Stimulated activated naive CD8-positive, alpha-beta T cell treated with anti-CD3 and anti-CD28 coated beads, Interleukin-15, Interleukin-2, amounts not matched to agents 100 U/mL and 50 U/mL, for 24 hours (primary cell): ENCODE measurements around the gene CST1.
"Not testable (repeated sequence)": the region's sequence is repeated elsewhere in the genome, so short reads cannot be mapped to it uniquely, and the experiment has no call there.

Source experiments
- ATAC-seq: fragments of 150-1000 bp; cut with Tn5 transposase; one replicate; pipeline ENCODE4 v1.10.0; 2021
- DNase-seq: peaks from one replicate; pipeline ENCODE4 v3.0.0; 2021

CST1 gene, protein sequence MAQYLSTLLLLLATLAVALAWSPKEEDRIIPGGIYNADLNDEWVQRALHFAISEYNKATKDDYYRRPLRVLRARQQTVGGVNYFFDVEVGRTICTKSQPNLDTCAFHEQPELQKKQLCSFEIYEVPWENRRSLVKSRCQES

DNA sequence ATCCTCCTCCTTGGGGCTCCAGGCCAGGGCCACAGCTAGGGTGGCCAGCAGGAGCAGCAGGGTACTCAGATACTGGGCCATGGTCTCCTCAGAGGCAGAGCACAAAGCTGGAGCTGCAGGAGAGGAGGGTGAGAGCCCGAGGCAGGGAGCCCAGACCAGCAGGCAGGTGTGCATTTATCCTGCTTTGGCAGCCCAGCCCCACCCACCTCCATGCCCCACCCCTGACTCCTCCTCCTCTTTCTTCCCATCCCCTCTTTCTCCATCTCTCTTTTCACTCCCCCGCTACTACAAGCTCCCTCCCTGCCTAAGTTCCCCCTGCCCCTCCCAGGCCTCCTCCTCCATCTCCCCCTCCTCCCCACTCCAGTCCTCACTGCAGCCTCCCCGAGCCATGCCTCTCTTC is at the start of gene CST1:
Gene CST1, minus strand, starts transcription at position 150 of the 400 bp plus-strand sequence. Its CDS starts 69 bp downstream, at position 81.
- ATAC-seq, DNase-seq: not testable (repeated sequence)

DNA sequence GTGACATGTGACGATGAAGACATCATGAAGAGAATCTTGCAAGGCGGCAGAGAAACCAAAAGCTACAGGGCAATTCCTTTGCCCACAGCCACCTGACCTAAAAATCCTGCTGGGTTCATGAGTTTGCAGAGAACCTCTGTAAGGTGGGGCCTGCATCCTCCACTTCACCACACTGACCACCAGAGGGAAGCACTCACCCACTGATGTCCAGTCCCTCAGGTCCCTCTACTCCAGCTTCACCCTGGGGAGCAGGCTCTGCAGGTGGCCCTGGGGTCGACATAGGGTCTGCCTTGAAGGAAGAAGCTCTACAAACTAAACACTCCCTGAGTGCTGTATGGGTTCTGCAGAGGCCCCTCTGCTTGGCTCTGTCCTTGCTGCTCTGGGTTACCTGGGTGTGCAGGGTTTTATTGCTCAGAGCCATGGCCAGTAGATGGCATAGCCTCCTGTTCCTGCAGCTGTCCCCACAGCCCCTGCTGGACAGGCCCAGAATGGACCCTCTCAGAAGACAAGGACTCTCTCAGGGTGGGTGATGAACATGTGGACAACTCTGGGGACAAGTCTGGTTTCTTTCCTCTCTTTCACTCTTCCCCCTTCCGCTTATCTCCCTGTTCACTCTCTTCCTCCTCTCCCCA is 48.6 kb upstream of the CST1 start:
- ATAC-seq: peak; percentile 75
- DNase-seq: peak; percentile 43

DNA sequence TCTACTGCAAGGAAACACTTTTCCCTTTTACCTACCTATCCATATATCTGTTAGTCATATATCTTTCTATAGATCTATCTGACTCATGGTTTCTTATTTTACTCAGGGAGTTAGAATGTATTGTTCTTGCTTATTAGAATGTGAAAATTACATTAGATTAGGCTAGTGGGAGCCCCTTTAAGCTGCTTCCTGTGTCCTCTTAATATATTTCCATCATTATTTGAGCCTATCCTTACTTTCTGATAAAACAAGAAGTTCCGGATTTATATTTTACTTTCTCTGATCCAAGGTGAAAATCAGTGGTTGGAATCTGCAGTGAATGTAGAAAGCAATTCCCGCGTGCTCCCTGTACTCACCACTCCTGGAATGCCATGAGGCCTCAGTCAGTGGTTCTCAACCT is 44.8 kb upstream of the CST1 start:
- ATAC-seq: no peak
- DNase-seq: no peak

DNA sequence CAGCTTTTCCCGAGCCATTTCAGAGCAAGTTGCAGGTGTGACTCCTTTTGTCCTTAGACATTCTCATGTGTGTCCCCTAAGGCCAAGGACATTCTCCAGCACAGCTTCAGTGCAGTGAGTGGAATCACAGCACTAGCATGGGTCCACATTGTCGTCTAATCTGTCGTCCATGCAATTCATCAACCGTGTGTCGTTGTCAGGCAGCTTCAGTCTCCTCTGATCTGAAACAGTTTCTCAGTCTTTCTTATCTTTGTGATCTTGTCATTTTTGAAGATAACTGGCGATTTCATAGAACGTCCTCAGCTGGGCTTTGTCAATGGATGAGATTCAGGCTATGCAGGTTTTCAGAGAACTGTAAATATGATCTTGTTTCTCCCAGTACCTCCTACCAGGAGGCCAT is 44.1 kb upstream of the CST1 start:
- ATAC-seq: no peak
- no peak for DNase-seq

DNA sequence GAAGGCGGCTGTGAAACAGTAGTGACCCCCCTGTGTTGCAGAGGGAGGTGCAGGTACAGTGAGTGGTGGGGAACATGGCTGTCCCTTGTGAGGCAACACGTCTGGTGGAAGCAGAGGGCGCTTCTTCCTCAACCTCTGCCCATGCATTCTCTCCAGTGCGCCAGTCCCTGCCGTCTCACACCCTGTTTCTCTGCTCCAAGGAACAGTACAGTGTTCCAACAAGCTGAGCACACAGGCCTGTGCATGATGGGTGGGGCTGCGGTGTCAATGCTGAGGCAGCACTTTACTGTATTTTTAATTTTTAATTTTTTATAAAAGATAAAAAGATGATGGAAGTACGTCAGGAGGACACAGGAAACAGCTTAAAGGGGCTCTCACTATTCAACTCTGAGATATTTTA is 43.3 kb upstream of the CST1 start:
- no peak for ATAC-seq
- DNase-seq: no peak

DNA sequence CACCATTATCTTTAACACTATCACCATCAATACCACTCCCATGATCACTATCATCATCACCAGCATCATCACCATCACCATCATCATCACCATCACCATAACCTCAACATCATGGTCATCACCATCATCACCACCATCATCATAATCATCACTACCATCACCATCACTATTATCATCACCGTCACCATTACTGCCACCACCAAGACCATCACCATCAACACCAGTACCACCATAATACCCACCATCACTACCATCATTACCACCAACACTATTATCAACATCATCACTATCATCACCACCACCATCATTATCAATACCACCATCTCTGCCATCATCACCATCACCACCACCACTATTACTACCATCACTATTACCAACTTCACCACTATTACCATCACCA is 32.7 kb upstream of the CST1 start:
- ATAC-seq (no peak), DNase-seq (no peak)

DNA sequence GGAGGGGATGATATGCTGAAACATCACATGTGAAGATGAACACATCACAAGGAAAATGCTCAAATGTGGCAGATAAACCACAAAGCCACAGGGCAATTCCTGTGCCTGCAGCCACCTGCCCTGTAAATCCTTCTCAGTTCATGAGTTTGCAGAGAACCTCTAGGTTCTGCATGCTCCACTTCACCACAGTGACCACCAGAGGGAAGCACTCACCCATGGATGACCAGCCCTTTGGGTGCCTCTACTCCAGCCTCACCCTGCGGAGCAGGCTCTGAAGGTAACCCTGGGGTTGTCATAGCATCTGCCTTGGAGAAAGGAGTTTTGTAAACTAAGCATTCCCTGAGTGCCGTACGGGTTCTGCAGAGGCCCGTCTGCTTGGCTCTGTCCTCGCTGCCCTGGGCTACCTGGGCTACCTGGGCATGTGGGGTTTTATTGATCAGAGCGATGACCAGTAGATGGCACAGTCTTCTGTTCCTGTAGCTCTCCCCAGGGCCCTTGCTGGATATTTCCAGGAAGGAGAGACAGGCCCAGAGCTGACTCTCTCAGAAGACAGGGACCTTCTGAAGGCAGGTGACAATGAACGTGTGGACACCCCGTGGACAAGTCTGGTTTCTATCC is 31.7 kb upstream of the CST1 start:
- ATAC-seq (peak; percentile 40), DNase-seq (peak; percentile 32)

DNA sequence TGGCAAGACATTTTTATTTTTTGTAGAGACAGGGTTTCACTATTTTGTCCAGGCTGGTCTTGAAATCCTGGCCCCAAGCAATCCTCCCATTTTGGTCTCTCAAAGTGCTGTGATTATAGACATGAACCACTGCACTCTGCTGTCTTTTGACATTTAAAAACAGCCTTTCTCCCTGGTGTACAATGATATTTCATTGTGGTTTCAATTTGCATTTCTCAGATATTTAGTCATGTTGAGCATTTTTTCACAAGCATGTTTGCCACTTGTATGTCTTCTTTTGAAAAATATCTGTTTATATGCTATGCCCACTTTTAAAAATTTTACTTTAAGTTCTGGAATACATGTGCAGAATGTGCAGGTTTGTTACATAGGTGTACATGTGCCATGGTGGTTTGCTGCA is 27.9 kb upstream of the CST1 start:
- DNase-seq, ATAC-seq: not testable (repeated sequence)

DNA sequence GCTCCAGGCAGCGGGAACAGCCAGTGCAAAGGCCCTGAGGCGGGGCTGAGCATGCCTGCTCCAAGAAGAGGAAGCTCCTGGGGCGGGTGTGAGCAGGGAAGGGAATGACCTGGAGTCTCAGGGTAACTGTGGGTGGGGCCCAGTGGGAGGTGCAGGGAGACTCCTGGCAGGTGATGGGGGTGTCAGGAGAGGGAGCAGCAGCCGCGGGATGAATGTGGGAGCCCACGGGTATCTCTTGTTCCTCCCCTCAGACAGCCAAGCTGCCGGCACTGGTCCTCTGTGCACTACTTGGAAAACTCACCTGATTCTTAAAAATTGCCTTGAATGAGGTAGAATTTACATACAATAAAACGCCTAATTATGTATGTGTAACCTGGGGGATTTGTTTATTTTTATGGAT is 26.6 kb upstream of the CST1 start:
- not testable (repeated sequence) for DNase-seq, ATAC-seq

DNA sequence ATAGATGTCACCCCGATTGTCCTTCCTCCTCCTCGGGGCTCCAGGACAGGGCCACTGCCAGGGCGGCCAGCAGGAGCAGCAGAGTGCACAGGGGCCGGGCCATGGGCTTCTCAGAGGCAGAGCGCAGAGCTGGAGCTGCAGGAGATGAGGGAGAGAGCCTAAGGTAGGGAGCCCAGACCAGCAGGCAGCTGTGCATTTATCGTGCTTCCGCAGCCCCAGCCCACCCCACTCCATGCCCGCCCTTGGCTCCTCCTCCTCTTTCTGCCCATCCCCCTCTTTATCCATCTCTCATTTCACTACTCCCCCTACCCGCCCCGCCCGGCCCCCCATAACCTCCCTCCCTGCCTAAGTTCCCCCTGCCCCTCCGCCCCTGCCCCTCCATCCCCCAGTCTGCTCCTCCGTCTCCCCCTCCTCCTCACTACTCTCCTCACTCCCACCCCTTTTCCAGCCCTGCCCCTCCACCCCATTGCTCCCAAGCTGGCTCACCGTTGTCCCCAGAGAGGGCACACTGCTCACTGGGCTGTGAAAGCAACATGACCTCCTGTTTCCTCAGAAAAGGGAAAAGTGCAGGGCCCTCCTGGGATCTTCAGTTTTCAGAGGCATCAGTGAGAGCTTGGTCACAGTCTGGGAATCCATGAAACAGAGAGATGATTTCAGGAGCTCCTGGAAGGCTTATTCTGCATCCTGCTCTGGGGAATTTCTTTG is 25.5 kb upstream of the CST1 start:
- ATAC-seq (no peak), DNase-seq (no peak)

DNA sequence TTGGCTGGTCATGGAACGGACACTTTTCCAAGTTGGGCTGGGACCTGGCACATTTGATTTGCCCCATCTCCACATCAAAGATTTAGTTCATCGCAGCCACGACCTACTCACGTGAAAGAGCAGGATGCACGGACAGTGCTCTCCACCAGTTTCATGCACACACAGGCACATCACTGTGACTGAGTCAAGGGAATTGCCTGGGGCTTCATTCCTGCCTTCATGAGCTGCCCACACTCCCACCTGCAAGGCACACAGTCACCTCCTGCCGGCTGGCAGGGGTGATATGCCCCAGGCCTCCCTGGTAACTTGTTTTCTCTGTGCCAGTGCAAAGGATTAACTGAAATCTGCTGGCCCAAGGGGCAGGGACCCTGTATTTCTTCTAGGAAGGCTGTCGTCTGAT is 23.3 kb upstream of the CST1 start:
- DNase-seq (no peak), ATAC-seq (no peak)

DNA sequence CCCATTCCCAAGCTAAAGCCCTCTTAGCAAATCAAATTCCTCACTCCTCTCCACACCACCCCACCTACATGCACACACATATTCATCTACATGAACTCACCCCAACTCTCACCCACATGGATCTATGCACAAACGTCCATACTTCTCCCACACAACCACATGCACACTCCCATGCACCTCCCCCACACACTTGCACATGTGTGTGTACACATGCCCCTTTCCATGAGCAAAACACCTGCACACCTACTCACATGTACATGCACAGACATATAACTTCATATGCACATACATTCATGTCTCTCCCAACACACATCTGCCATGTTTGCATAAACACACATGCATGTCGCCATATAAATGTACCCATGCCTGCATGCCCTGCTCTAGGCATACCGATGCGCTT is 22.8 kb upstream of the CST1 start:
- no peak for DNase-seq
- no peak for ATAC-seq

DNA sequence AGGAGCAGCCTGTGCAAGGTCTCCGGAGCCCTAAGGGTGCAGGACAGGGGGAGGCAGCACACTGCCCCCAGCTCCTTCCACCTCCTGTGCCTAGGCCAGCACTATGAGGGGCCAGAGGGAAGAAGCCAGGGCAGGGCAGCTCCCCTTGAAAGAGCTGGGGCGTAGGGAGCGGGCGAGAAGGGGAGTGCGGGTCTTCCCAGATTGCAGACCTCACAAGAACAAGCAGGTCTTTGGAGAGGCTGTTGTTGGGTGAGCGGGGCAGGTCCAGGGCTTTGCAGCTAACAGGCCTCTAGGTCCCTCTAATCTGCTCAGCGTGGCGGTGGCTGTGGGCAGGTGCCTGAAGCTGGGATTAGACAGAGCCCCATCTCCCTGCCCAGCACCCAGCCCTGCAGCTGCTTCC is 22.4 kb upstream of the CST1 start:
- no peak for DNase-seq
- no peak for ATAC-seq

DNA sequence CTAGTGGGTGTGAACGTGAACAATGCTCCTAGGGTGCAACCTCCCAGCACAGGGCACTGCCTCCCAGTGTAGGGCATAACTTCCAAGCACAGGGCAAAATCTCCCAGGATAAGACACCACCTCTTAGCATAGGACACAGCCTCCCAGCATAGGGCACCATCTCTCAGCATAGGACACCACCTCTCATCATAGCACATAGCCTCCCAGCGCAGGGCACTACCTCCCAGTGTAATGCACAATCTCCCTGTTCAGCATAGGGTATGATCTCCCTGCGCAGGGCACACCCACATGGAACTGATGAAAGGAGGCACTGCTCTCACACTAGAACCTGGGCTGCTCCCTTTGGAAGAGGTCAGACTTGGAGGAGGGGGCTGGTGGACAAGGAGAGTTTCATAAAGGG is 21.3 kb upstream of the CST1 start:
- ATAC-seq: no peak
- DNase-seq: no peak

DNA sequence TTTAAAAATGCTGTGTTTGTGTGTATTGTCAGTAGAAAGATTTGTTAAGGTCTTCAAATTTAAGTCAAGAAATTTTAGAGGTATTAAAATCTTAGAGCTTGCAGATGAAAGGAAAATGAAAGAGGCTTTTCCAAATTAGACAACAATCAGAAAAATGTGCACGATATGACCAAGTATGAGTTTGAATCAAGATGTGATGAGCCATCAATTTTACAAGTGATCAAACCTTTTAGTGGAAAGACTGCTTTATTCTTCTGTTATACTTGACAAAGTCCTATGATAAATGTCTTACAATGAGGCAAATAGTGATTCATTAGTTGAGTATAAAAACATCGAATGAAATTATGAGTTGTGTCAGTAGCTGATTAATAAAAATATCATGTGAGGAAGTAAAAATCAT is 19.6 kb upstream of the CST1 start:
- DNase-seq: no peak
- ATAC-seq: no peak

DNA sequence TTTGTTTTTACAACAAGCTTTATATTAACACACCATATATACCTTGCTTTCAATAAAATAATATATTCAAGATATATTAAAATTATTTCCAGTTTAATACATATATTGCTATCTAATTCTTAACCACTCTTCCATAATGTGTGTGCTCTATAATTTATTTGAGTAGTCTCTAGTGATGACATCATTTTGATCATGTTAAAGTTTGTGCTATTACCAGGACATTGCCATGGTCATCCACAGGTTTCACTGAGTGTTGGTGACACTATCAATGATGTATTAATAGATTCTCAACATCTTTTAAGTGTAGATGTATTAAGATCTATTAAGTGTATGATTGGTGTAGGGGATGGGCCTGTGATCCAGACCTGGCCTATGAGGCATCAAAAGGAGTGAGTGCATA is 17.8 kb upstream of the CST1 start:
- DNase-seq, ATAC-seq: not testable (repeated sequence)

DNA sequence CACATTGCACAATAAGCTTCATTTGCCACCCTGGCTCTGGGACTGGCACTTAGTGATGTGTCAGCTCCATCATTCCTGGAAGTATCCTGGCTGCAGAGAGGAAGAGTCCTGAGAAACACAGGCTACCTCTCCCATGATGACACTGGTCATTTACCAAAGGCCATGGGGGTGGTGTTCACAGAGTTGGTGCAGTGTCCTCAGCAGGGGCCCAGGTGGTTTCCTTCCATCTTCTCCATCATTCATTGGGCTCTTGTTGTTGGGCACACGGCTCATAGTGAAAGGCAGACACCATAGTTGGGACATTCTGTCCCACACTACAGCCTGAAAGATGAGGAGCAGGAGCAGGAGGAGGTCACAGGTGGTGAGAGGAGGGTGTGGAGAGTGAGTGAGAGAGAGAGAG is 15.8 kb upstream of the CST1 start:
- DNase-seq (no peak), ATAC-seq (no peak)

DNA sequence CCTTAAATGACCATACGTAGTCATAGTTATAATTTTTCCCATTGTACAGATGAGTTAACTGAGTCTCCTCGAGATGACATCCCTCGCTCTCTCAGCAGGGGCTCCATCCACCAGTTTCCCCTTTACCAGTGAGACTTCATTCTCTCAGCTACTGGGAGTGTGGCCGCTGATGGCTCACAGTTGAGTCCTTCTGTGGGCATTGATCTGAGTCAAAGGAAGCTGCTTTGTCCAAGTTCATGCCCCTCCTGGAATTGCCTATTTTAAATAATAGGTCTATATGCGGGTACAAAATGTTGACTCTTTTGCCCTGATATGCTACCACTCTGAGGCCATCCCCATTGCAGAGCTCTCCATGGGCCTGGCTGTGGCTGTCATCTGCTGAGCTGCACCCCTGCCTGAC is 14.8 kb upstream of the CST1 start:
- no peak for DNase-seq
- no peak for ATAC-seq

DNA sequence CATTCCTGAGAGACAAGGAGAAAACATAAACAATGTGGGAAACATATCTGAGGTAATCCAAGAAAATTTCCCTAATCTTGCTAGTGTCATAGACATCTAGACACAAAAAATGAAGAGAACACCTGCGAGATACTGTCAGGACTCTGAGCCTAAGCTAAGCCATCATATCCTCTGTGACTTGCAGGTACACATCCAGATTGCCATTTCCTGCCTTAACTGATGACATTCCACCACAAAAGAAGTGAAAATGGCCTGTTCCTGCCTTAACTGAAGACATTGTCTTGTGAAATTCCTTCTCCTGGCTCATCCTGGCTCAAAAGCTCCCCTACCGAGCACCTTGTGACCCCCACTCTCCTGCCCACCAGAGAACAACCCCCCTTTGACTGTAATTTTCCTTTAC is 13.9 kb upstream of the CST1 start:
- not testable (repeated sequence) for ATAC-seq, DNase-seq

DNA sequence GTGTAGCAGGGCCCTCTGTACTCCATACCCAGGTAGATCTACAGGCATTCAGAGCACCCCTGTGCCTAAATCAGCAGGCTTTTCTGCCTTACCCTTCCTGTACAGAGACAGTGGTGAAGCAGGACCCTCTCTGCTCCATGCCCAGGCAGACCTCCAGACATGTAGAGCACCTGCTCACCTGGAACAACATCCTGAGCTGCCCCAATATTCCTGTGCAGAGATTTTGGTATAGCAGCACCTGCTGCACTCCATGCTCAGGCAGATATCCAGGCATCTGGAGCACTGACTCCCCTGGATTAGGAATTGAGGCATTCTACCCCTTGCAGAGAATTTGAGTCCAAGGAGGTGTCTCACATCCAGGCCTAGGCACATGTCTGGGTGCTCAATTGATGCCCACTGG is 12.6 kb upstream of the CST1 start:
- ATAC-seq: no peak
- no peak for DNase-seq

DNA sequence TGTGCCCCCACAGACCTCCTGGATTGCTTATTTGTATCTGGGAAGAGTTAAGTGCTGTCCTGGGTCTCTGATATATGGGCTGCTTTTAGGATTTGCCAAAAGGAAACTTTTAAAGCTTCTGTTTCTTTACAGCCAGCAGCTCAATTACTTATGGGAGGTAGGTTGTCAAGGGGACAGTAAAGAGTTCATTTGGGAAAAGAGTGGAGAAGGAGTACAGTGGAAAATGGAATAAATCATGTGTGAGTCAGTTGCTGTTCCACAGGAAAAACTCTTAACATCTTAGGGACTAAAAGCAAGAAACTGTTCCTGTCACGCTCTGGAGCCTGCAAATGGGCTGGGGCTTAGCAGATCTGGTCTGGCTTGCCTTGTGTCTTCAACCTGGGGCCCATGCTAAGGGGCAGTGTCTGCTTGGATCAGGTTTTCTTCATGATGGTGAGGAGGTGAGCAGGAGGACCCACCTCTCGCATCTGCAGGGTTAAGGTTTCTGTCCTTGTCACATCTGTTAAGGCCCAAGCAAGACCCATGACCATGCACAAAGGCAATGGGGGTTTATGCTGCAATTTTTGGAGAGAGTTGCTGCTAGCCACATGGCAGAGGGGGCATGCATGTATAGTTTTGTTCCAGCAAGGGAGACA is 8.7 kb upstream of the CST1 start:
- ATAC-seq (no peak), DNase-seq (no peak)

DNA sequence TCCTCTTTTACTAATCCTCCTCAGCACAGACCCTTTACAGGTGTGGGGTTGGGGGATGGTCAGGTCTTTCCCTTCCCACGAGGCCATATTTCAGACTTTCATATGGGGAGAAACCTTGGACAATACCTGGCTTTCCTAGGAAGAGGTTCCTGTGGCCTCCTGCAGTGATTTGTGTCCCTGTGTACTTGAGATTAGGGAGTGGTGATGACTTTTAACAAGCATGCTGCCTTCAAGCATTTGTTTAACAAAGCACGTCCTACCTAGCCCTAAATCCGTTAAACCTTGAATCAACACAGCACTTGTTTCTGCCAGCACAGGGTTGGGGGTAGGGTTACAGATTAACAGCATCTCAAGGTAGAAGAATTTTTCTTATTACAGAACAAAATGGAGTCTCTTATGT is 6.1 kb upstream of the CST1 start:
- not testable (repeated sequence) for ATAC-seq, DNase-seq

DNA sequence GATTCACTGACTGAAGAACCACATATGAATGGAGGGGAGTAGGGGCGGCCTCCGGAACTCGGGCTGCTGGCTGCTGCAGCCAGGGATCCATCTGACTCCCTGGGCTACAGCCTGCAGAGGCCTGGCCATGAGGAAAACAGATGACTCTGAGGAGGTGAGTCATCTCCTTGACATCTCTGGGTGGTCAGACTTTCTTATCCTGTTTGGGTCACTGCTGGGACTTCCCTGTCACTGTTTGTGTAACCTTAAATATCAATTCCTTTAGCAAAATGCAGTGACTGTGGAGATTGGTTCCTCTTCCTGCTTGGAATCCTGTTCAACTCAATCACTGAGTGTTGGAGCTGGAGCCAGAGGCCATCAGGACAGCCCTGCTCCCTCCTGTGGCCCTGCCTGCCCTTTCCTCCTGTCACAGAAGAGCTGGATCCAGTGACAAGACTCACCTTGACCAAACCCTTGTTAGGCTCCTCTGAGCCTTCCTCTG is 4.4 kb upstream of the CST1 start:
- not testable (repeated sequence) for ATAC-seq, DNase-seq
